GM23248 (cell line): ENCODE data around the gene KIFC3. TPM values are rescaled to one million over a fixed set of nuclear protein-coding genes. Genes with fewer than 3 reads are reported as not detected.
"Not testable (repeated sequence)": the region's sequence is repeated elsewhere in the genome, so short reads cannot be mapped to it uniquely, and the experiment has no call there.

ENCODE experiments used
- DNase-seq: peaks from one replicate; pipeline ENCODE4 v3.0.0-alpha.2; 2015
- H2AFZ ChIP-seq: fragments of 200-600 bp; sonication (generic); 2 replicates; pipeline ENCODE4 v1.6.1; 2016; ENCODE audit warnings: antibody characterized with exemption
- H3F3A ChIP-seq: fragments of 200-600 bp; sonication (generic); 2 replicates; pipeline ENCODE4 v1.6.1; 2016; ENCODE audit warnings: mild to moderate bottlenecking, antibody characterized with exemption, mixed run types; ENCODE audit not compliant: insufficient read depth
- H3K27ac ChIP-seq: fragments of 200-600 bp; sonication (generic); 2 replicates; pipeline ENCODE4 v1.5.1; 2016; ENCODE audit warnings: mild to moderate bottlenecking
- H3K27me3 ChIP-seq: fragments of 200-600 bp; sonication (generic); replicated peaks from 2 replicates; pipeline ENCODE4 v1.6.1; 2016; ENCODE audit warnings: mild to moderate bottlenecking; ENCODE audit not compliant: insufficient read depth
- H3K36me3 ChIP-seq: fragments of 200-600 bp; sonication (generic); 2 replicates; pipeline ENCODE4 v1.6.1; 2016; ENCODE audit warnings: low read depth, mild to moderate bottlenecking
- H3K4me1 ChIP-seq: fragments of 200-600 bp; sonication (generic); 2 replicates; pipeline ENCODE4 v1.6.1; 2016; ENCODE audit warnings: mild to moderate bottlenecking; ENCODE audit not compliant: insufficient read depth
- H3K4me2 ChIP-seq: fragments of 200-600 bp; sonication (generic); one replicate; pipeline ENCODE4 v1.6.1; 2016; ENCODE audit warnings: mild to moderate bottlenecking; ENCODE audit not compliant: unreplicated experiment
- H3K4me3 ChIP-seq: fragments of 200-600 bp; sonication (generic); 2 replicates; pipeline ENCODE4 v1.5.1; 2016; ENCODE audit warnings: mild to moderate bottlenecking
- H3K79me2 ChIP-seq: fragments of 200-600 bp; sonication (generic); 2 replicates; pipeline ENCODE4 v1.6.1; 2016; ENCODE audit warnings: mild to moderate bottlenecking; ENCODE audit not compliant: insufficient read depth
- H3K9ac ChIP-seq: fragments of 200-600 bp; sonication (generic); 2 replicates; pipeline ENCODE4 v1.6.1; 2016; ENCODE audit warnings: mild to moderate bottlenecking
- H3K9me2 ChIP-seq: fragments of 200-600 bp; sonication (generic); 2 replicates; pipeline ENCODE4 v1.6.1; 2016; ENCODE audit warnings: mixed run types, mild to moderate bottlenecking, moderate library complexity; ENCODE audit not compliant: insufficient read depth
- H3K9me3 ChIP-seq: fragments of 200-600 bp; sonication (generic); one replicate; pipeline ENCODE4 v1.6.1; 2017; ENCODE audit warnings: low read depth
- H4K20me1 ChIP-seq: fragments of 200-600 bp; sonication (generic); 2 replicates; pipeline ENCODE4 v1.6.0; 2016; ENCODE audit not compliant: insufficient read depth
- EZH2 ChIP-seq: fragments of 200-600 bp; sonication (generic); IDR thresholded peaks from 2 replicates; pipeline ENCODE4 v1.6.1; 2018; ENCODE audit warnings: antibody characterized with exemption, mild to moderate bottlenecking; ENCODE audit not compliant: insufficient read depth, poor library complexity, severe bottlenecking
- EZH2phosphoT487 ChIP-seq: fragments of 200-600 bp; sonication (generic); IDR thresholded peaks from 2 replicates; pipeline ENCODE4 v1.6.1; 2018; ENCODE audit warnings: antibody characterized with exemption, moderate library complexity, mild to moderate bottlenecking, low read depth; ENCODE audit not compliant: insufficient read depth
- WGBS, 2 experiments: methylation state at CpG; one replicate each; pipeline ENCODE4 v1.1.6; 2015 to 2017; ENCODE audit warnings: low lambda C conversion rate in 2 of 2, low coverage in 1 of 2; ENCODE audit errors: missing lambda C conversion rate in 2 of 2; 5-methylcytosine and 5-hydroxymethylcytosine counted together
- in situ Hi-C: fragments of 300-500 bp; cut with MboI; formaldehyde crosslinking; loops from 2 replicates; pipeline ENCODE4 v1.15.0; 2020
- polyA plus RNA-seq: library from polyadenylated mRNA; unstranded; fragments of >200 nt; fragmentation: Nextera tagmentation; extraction: Ambion mirVana; gene quantifications from 2 replicates; pipeline ENCODE4 v1.2.1, GENCODE V29; 2016
- total RNA-seq: library from RNA; depleted of rRNA; stranded (reverse); fragments of >200 nt; shearing (Covaris generic); gene quantifications from 2 replicates; pipeline ENCODE4 v1.2.3, GENCODE V29; 2014

Gene KIFC3
- total and polyA plus RNA-seq, 2 experiments from 2014 or later, result 27.0 to 65.3 TPM

- H3K9me3 ChIP-seq, result no peaks in the 10 kb centered on the region
- in situ Hi-C loops, result no loop called here
- peak overlapping the region; percentile 70 for H3K9ac ChIP-seq
- H2AFZ ChIP-seq, result peak overlapping the region; percentile 57
- H4K20me1 ChIP-seq, result no peaks in the 10 kb centered on the region
- no peaks in the 10 kb centered on the region for H3K9me2 ChIP-seq
- H3K4me3 ChIP-seq, result no peak overlapping the region
- 14 to 15% methylated on average over 16 of the region's 16 CpGs for whole genome bisulfite sequencing, 2 experiments
- no peaks in the 10 kb centered on the region for H3K36me3 ChIP-seq
- peak overlapping the region; percentile 59 for H3K27ac ChIP-seq
- H3K4me2 ChIP-seq, result peak overlapping the region; percentile 26
- peaks cover 9% of the 10 kb centered on the region for H3K4me1 ChIP-seq
- DNase-seq, result peak; percentile 97
- H3K27me3 ChIP-seq, result no peaks in the 10 kb centered on the region
- TF ChIP-seq EZH2 (no peak), EZH2phosphoT487 (no peak)
- H3K79me2 ChIP-seq, result no peaks in the 10 kb centered on the region
- H3F3A ChIP-seq, result 0 out of 2 replicates have a peak, but pooled peaks cover 6% of the 10 kb centered on the region
Observed at GRCh38 chr16:57815987-57816745, 13.9 kb upstream of the KIFC3 start.

GRCh38 chr16:57814896-57815295 lies 12.6 kb upstream of the KIFC3 start:
- Histone ChIP-seq H3K9ac (no peak overlapping the region), H3K4me2 (no peak overlapping the region), H2AFZ (no peak overlapping the region), H3K36me3 (no peaks in the 10 kb centered on the region), H3F3A (0 out of 2 replicates have a peak, but pooled peaks cover 12% of the 10 kb centered on the region), H3K4me3 (no peak overlapping the region), H4K20me1 (no peaks in the 10 kb centered on the region), H3K4me1 (peaks cover 21% of the 10 kb centered on the region), H3K9me3 (no peaks in the 10 kb centered on the region), H3K9me2 (no peaks in the 10 kb centered on the region), H3K27me3 (no peaks in the 10 kb centered on the region), H3K27ac (no peak overlapping the region), H3K79me2 (no peaks in the 10 kb centered on the region)
- no peak for TF ChIP-seq EZH2phosphoT487
- TF ChIP-seq EZH2, result no peak
- 82 to 92% methylated on average over 3 of the region's 3 CpGs for WGBS, 2 experiments
- DNase-seq, result no peak
- in situ Hi-C loops, result no loop called here

- no peak for DNase-seq
- 88% methylated on average over 8 of the region's 8 CpGs for WGBS, 2 experiments
- Histone ChIP-seq H3K36me3 (no peaks in the 10 kb centered on the region), H3K79me2 (no peaks in the 10 kb centered on the region), H3K27ac (no peak overlapping the region), H3F3A (peaks cover 16% of the 10 kb centered on the region; the same call in 1 of the 2 replicates), H3K9me3 (no peaks in the 10 kb centered on the region), H3K4me1 (peaks cover 33% of the 10 kb centered on the region), H3K4me2 (no peak overlapping the region), H3K9me2 (no peaks in the 10 kb centered on the region), H3K4me3 (no peak overlapping the region), H2AFZ (no peak overlapping the region), H3K9ac (no peak overlapping the region), H3K27me3 (no peaks in the 10 kb centered on the region), H4K20me1 (no peaks in the 10 kb centered on the region)
- TF ChIP-seq EZH2 (no peak), EZH2phosphoT487 (no peak)
- in situ Hi-C loops, result no loop called here
Observed at GRCh38 chr16:57813466-57813865, 11.2 kb upstream of the KIFC3 start.

- H3K4me2 ChIP-seq, H3K9ac ChIP-seq, H2AFZ ChIP-seq, DNase-seq, in situ Hi-C loops, H3K4me3 ChIP-seq, H3K9me2 ChIP-seq, H3K36me3 ChIP-seq, H3K27ac ChIP-seq, H3K79me2 ChIP-seq, H4K20me1 ChIP-seq, H3K27me3 ChIP-seq, H3K9me3 ChIP-seq: not testable (repeated sequence)
- Histone ChIP-seq H3K4me1 (peaks cover 41% of the 10 kb centered on the region), H3F3A (peaks cover 24% of the 10 kb centered on the region)
- 90 to 94% methylated on average over 8 of the region's 8 CpGs for WGBS, 2 experiments
Observed at GRCh38 chr16:57811340-57811739, 9.0 kb upstream of the KIFC3 start.
